GM12878 (cell line): Measurements from ENCODE around the gene RASGRF2. TPM values are rescaled to one million over a fixed set of nuclear protein-coding genes. Genes with fewer than 3 reads are reported as not detected.

Experiments
- ATAC-seq: fragments of 200-7000 bp; cut with Tn5 transposase; 3 replicates; pipeline ENCODE4 v1.9.1; 2020; ENCODE audit warnings: mild to moderate bottlenecking, moderate library complexity
- BruUV-seq: library from RNA; stranded (reverse); fragments of 400-500 nt; replicated peaks from 2 replicates; lab custom pipeline; 2021; lab: Mats Ljungman, UMichigan
- CTCF ChIA-PET: fragments of 300-600 bp; sonication (Branson Sonifier 250); formaldehyde crosslinking; extraction: SDS; loops from one replicate; lab custom pipeline; 2021; ENCODE audit warnings: inconsistent platforms; lab: Yijun Ruan, JAX
- POLR2A ChIA-PET: fragments of 350-600 bp; formaldehyde crosslinking; extraction: SDS; loops from one replicate; lab custom pipeline; 2021; ENCODE audit warnings: inconsistent platforms; lab: Charles Lee
- RAD21 ChIA-PET: fragments of 300-600 bp; sonication (Branson Sonifier 250); formaldehyde crosslinking; loops from one replicate; lab custom pipeline; 2023; ENCODE audit warnings: antibody characterized with exemption; ENCODE audit not compliant: unreplicated experiment; lab: Charles Lee
- SMC1A ChIA-PET: fragments of 300-600 bp; sonication (Branson Sonifier 250); formaldehyde crosslinking; loops from one replicate; lab custom pipeline; 2023; ENCODE audit not compliant: unreplicated experiment, uncharacterized antibody; lab: Charles Lee
- DNase-seq: peaks from one replicate; pipeline ENCODE4 v3.0.0-alpha.2; 2011; ENCODE audit warnings: low read depth, low spot score
- FAIRE-seq: peaks from 3 replicates; lab custom pipeline; 2011; peaks lifted over from hg19 to GRCh38; lab: Jason Lieb, UNC
- H2AFZ ChIP-seq: 2 replicates; pipeline ENCODE4 v1.6.0; 2011; ENCODE audit warnings: low read depth, low read length, control low read depth; ENCODE audit not compliant: control insufficient read depth
- H3K27ac ChIP-seq: 2 replicates; pipeline ENCODE4 v1.5.1; 2011; ENCODE audit warnings: control low read depth; ENCODE audit not compliant: control insufficient read depth, insufficient read depth
- H3K27me3 ChIP-seq, 2 experiments: replicated peaks in 1 of 2; 2 replicates each; pipeline versions ENCODE4 v1.6.0 to v1.6.1; 2011; ENCODE audit warnings: low read length in 1 of 2; ENCODE audit not compliant: control insufficient read depth in 2 of 2, insufficient read depth in 2 of 2
- H3K36me3 ChIP-seq, 2 experiments: 2 replicates each; pipeline ENCODE4 v1.5.1; 2011; ENCODE audit warnings: low read length in 1 of 2; ENCODE audit not compliant: control insufficient read depth in 2 of 2, insufficient read depth in 2 of 2
- H3K4me1 ChIP-seq: 2 replicates; pipeline ENCODE4 v1.6.1; 2011; ENCODE audit warnings: mild to moderate bottlenecking, low read length, moderate library complexity, mixed read lengths; ENCODE audit not compliant: control insufficient read depth, insufficient read depth
- H3K4me2 ChIP-seq: 2 replicates; pipeline ENCODE4 v1.6.0; 2011; ENCODE audit warnings: control low read depth; ENCODE audit not compliant: control insufficient read depth, insufficient read depth
- H3K4me3 ChIP-seq: fragments of 200-600 bp; sonication (generic); 2 replicates; pipeline ENCODE4 v1.5.1; 2016
- H3K79me2 ChIP-seq: 2 replicates; pipeline ENCODE4 v1.6.0; 2011; ENCODE audit warnings: low read length; ENCODE audit not compliant: control insufficient read depth, insufficient read depth
- H3K9ac ChIP-seq: 2 replicates; pipeline ENCODE4 v1.8.0; 2011; ENCODE audit warnings: low read length, control low read depth, mixed read lengths; ENCODE audit not compliant: control insufficient read depth, insufficient read depth
- H3K9me3 ChIP-seq: replicated peaks from 3 replicates; pipeline ENCODE4 v1.5.1; 2011; ENCODE audit warnings: mild to moderate bottlenecking, low read length; ENCODE audit not compliant: control insufficient read depth, insufficient read depth
- H4K20me1 ChIP-seq: 2 replicates; pipeline ENCODE4 v1.6.0; 2011; ENCODE audit not compliant: control insufficient read depth, insufficient read depth
- BCL11A ChIP-seq: IDR thresholded peaks from 2 replicates; pipeline ENCODE4 v1.6.1; 2011; ENCODE audit warnings: low read depth, low read length
- CEBPB ChIP-seq, 2 experiments: fragments of 150-350 bp in 1 of 2; IDR thresholded peaks; 2 replicates each; pipeline ENCODE4 v1.6.1; 2012 to 2014; ENCODE audit warnings: low read depth in 2 of 2, low read length in 2 of 2, borderline replicate concordance in 1 of 2, inconsistent platforms in 1 of 2
- E4F1 ChIP-seq: fragments of 450-650 bp; IDR thresholded peaks from 2 replicates; pipeline ENCODE4 v1.6.1; 2018; ENCODE audit warnings: borderline replicate concordance, mild to moderate bottlenecking; ENCODE audit not compliant: partially characterized antibody
- HDAC6 ChIP-seq: fragments of 200-600 bp; sonication (generic); IDR thresholded peaks from one replicate; pipeline ENCODE4 v1.8.0; 2017; ENCODE audit warnings: antibody characterized with exemption; ENCODE audit not compliant: unreplicated experiment
- IRF4 ChIP-seq: IDR thresholded peaks from 2 replicates; pipeline ENCODE4 v1.6.1; 2011; ENCODE audit warnings: low read depth, low read length
- MXI1 ChIP-seq: fragments of 150-350 bp; IDR thresholded peaks from 2 replicates; pipeline ENCODE4 v1.6.1; 2011; ENCODE audit warnings: low read depth, mild to moderate bottlenecking, inconsistent platforms, low read length, improper control_type of control experiment
- PKNOX1 ChIP-seq: fragments of 450-650 bp; IDR thresholded peaks from 2 replicates; pipeline ENCODE4 v1.6.1; 2016; ENCODE audit warnings: mild to moderate bottlenecking
- PML ChIP-seq: IDR thresholded peaks from 2 replicates; pipeline ENCODE4 v1.6.1; 2012; ENCODE audit warnings: low read length, inconsistent platforms
- RAD51 ChIP-seq: fragments of 450-650 bp; IDR thresholded peaks from 2 replicates; pipeline ENCODE4 v1.6.1; 2016; ENCODE audit warnings: moderate library complexity, mild to moderate bottlenecking, inconsistent platforms
- RB1 ChIP-seq: fragments of 450-650 bp; formaldehyde crosslinking; IDR thresholded peaks from 2 replicates; pipeline ENCODE4 v1.6.1; 2017; ENCODE audit warnings: mild to moderate bottlenecking, borderline replicate concordance
- RUNX3 ChIP-seq: IDR thresholded peaks from 2 replicates; pipeline ENCODE4 v1.6.1; 2012; ENCODE audit warnings: low read length, inconsistent platforms
- SPI1 ChIP-seq: IDR thresholded peaks from 2 replicates; pipeline ENCODE4 v1.6.1; 2011; ENCODE audit warnings: low read depth, mild to moderate bottlenecking, low read length, moderate library complexity, borderline replicate concordance; ENCODE audit not compliant: insufficient read depth
- TCF3 ChIP-seq: IDR thresholded peaks from 2 replicates; pipeline ENCODE4 v1.6.1; 2012; ENCODE audit warnings: low read depth, mild to moderate bottlenecking, low read length, borderline replicate concordance; ENCODE audit not compliant: insufficient read depth
- ZBED1 ChIP-seq: IDR thresholded peaks from 2 replicates; pipeline ENCODE4 v1.6.1; 2016; ENCODE audit warnings: borderline replicate concordance
- WGBS: methylation state at CpG from one replicate; pipeline ENCODE4 v1.1.6; 2016; ENCODE audit warnings: low lambda C conversion rate; ENCODE audit not compliant: insufficient replicate concordance, insufficient coverage; ENCODE audit errors: missing lambda C conversion rate; 5-methylcytosine and 5-hydroxymethylcytosine counted together
- in situ Hi-C: fragments of 300-500 bp; cut with MboI; formaldehyde crosslinking; loops from 9 replicates; pipeline ENCODE4 v1.14.3; 2018; ENCODE audit warnings: mixed read lengths
- intact Hi-C: fragments of 100-400 bp; cut with micrococcal nuclease; formaldehyde crosslinking; loops from one replicate; pipeline ENCODE4 v1.14.2; 2022; ENCODE audit not compliant: unreplicated experiment
- polyA plus RNA-seq, 11 experiments: library from polyadenylated mRNA; depleted of rRNA in 4 of 11; unstranded in 6 of 11; stranded (reverse) in 5 of 11; fragments of >200 nt; fragmentation: Nextera tagmentation in 4 of 11; fragmentation: Illumina TruSeq in 1 of 11; extraction: Ambion mirVana in 4 of 11; extraction: Trizol in 1 of 11; gene quantifications; 1 replicate in 1 of 11; 2 replicates in 10 of 11; pipeline versions ENCODE4 v1.2.1 to v1.2.3, GENCODE V29; 2011 to 2016; ENCODE audit warnings: inconsistent platforms in 2 of 11, missing spikeins in 2 of 11, low read depth in 1 of 11
- total RNA-seq, 4 experiments: library from RNA; depleted of rRNA in 3 of 4; stranded (reverse); fragments of >200 nt in 3 of 4; fragmentation: Illumina TruSeq in 1 of 4; extraction: Trizol in 1 of 4; gene quantifications; 2 replicates each; pipeline versions ENCODE4 v1.2.1 to v1.2.3, GENCODE V29; 2013 to 2021
- TF ChIP-seq, protein P1 (sequence below): IDR thresholded peaks from 2 replicates; pipeline ENCODE4 v1.6.1; 2012; ENCODE audit warnings: low read depth, low read length, improper control_type of control experiment

RASGRF2 gene
- total and polyA plus RNA-seq, 10 of the 15 experiments (the other 5 are each of a cell fraction or from before 2014, with no cell fraction given): 0.05 to 0.24 (median 0.07) TPM

DNA sequence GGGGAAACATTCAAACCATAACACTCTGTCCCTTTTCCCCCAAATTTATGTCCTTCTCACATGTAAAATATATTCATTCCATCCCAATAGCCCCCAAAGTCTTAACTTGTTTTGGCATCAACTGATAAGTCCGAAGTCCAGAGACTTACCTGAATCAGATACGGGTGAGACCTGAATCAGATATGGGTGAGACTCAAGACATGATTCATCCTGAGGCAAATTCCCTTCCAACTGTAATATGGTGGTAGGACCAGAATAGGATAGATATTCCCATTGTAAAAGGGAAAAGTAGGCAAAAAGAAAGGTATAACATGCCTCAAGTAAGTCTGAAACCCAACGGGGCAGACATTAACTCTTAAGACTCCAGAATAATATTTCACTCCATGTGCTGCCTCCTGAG lies 157.4 kb downstream of the RASGRF2 start:
- FAIRE-seq: no peak
- ChIA-PET CTCF (interaction anchor here (1.5 to 1.8 kb wide), 2 partner anchors 10 to 23 kb away, joined by 4 to 6 read pairs; no protein-coding TSS in a partner anchor), POLR2A (no interaction called here)

More for the DNA sequence above, 157.4 kb downstream of the RASGRF2 start:
- TF ChIP-seq, protein P1, sequence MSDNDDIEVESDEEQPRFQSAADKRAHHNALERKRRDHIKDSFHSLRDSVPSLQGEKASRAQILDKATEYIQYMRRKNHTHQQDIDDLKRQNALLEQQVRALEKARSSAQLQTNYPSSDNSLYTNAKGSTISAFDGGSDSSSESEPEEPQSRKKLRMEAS: no peak
- TF ChIP-seq CEBPB (IDR thresholded peaks at IDR 0.05; ENCODE audit: borderline replicate concordance in 1 of 2, low read depth in 2 of 2, low read length in 2 of 2): no peak
- no peak for TF ChIP-seq RB1
- TF ChIP-seq IRF4: no peak
- TF ChIP-seq PML: no peak
- TF ChIP-seq RAD51: no peak
- no peak for TF ChIP-seq HDAC6
- TF ChIP-seq RUNX3: no peak
- no peak for TF ChIP-seq E4F1
- no peak for TF ChIP-seq ZBED1
- no peak for TF ChIP-seq MXI1
- TF ChIP-seq TCF3: no peak
- no peak for TF ChIP-seq BCL11A
- TF ChIP-seq PKNOX1: no peak
- TF ChIP-seq SPI1: no peak
- WGBS: 56% methylated on average over 3 of the region's 3 CpGs
- no TSS peak for BruUV-seq
- peaks cover 0 to 3% of the 10 kb centered on the region in 2 experiments; a peak in 2 of 4 replicates for H3K27me3 ChIP-seq
- H3K27ac ChIP-seq: no peak overlapping the region
- H3K9me3 ChIP-seq: no peaks in the 10 kb centered on the region
- H2AFZ ChIP-seq: no peak overlapping the region
- H4K20me1 ChIP-seq: no peaks in the 10 kb centered on the region
- SMC1A ChIA-PET: no interaction called here
- H3K9ac ChIP-seq: no peak overlapping the region
- no peaks in the 10 kb centered on the region for H3K36me3 ChIP-seq
- DNase-seq (no peak), ATAC-seq (no peak)
- no peaks in the 10 kb centered on the region for H3K79me2 ChIP-seq
- no peak overlapping the region for H3K4me2 ChIP-seq
- intact Hi-C loops: no loop called here
- RAD21 ChIA-PET: no interaction called here
- in situ Hi-C loops: no loop called here
- H3K4me1 ChIP-seq: no peaks in the 10 kb centered on the region
- no peak overlapping the region for H3K4me3 ChIP-seq
